B cell (primary cell): ENCODE measurements around the gene PRDM15. TPM values are rescaled to one million over a fixed set of nuclear protein-coding genes. Genes with fewer than 3 reads are reported as not detected.

Experiments used
- ATAC-seq: fragments of 200-7000 bp; cut with Tn5 transposase; one replicate; pipeline ENCODE4 v1.10.0; 2021; ENCODE audit warnings: low read depth, mild to moderate bottlenecking, moderate number of reproducible peaks, moderate library complexity
- CTCF ChIA-PET: fragments of 350-600 bp; sonication (Branson Sonifier 250); formaldehyde crosslinking; loops from one replicate; lab custom pipeline; 2021; ENCODE audit warnings: antibody characterized with exemption, inconsistent platforms; lab: Charles Lee
- POLR2A ChIA-PET: fragments of 350-600 bp; sonication (Branson Sonifier 250); formaldehyde crosslinking; loops from one replicate; lab custom pipeline; 2021; ENCODE audit warnings: antibody characterized with exemption; lab: Charles Lee
- DNase-seq: peaks from one replicate; pipeline ENCODE4 v3.0.0; 2013
- H2AFZ ChIP-seq: 2 replicates; pipeline ENCODE4 v1.6.1; 2012; ENCODE audit warnings: mild to moderate bottlenecking, low read depth, low read length; ENCODE audit not compliant: insufficient read depth, poor library complexity, severe bottlenecking
- H3K27ac ChIP-seq, 2 donors: 1 replicate in 1 of 2; 2 replicates in 1 of 2; pipeline ENCODE4 v1.5.1; 2012 to 2013; ENCODE audit warnings: low read length in 2 of 2, mild to moderate bottlenecking in 2 of 2, moderate library complexity in 1 of 2
- H3K27me3 ChIP-seq, 4 experiments: fragments of 200-600 bp in 1 of 4; sonication (generic) in 1 of 4; replicated peaks in 1 of 4; 1 replicate in 2 of 4; 2 replicates in 2 of 4; pipeline versions ENCODE4 v1.6.1 to v1.7.0; 2013 to 2016; ENCODE audit warnings: low read length in 3 of 4, mild to moderate bottlenecking in 2 of 4, mixed read lengths in 1 of 4, moderate library complexity in 1 of 4; ENCODE audit not compliant: insufficient read depth in 4 of 4, control insufficient read depth in 3 of 4; ENCODE audit errors: control extremely low read depth in 1 of 4
- H3K36me3 ChIP-seq, 2 experiments: replicated peaks in 1 of 2; 1 replicate in 1 of 2; 2 replicates in 1 of 2; pipeline versions ENCODE4 v1.6.1 to v1.7.1; 2013; ENCODE audit warnings: low read length in 1 of 2; ENCODE audit not compliant: insufficient read depth in 2 of 2, control insufficient read depth in 1 of 2; ENCODE audit errors: control extremely low read depth in 1 of 2, extremely low read depth in 1 of 2
- H3K4me1 ChIP-seq, 2 donors: fragments of 200-600 bp in 1 of 2; sonication (generic) in 1 of 2; 1 replicate in 1 of 2; 2 replicates in 1 of 2; pipeline versions ENCODE4 v1.5.1 to v1.6.1; 2013 to 2017; ENCODE audit warnings: low read length in 2 of 2; ENCODE audit not compliant: control insufficient read depth in 2 of 2, insufficient read depth in 2 of 2
- H3K4me2 ChIP-seq: replicated peaks from 2 replicates; pipeline ENCODE3; 2012; ENCODE audit warnings: mild to moderate bottlenecking, low read depth, low read length; ENCODE audit not compliant: poor library complexity, severe bottlenecking
- H3K4me3 ChIP-seq, 5 experiments: fragments of 200-600 bp in 1 of 5; sonication (generic) in 1 of 5; 1 replicate in 3 of 5; 2 replicates in 2 of 5; pipeline versions ENCODE4 v1.5.1 to v1.7.0; 2011 to 2016; ENCODE audit warnings: low read length in 4 of 5, mild to moderate bottlenecking in 4 of 5, low read depth in 2 of 5, control low read depth in 1 of 5, moderate library complexity in 1 of 5; ENCODE audit not compliant: insufficient read depth in 1 of 5; ENCODE audit errors: control extremely low read depth in 1 of 5, extremely low read depth in 1 of 5
- H3K79me2 ChIP-seq: fragments of 200-600 bp; sonication (generic); one replicate; pipeline ENCODE4 v1.6.0; 2016; ENCODE audit warnings: low read length; ENCODE audit not compliant: control insufficient read depth, insufficient read depth
- H3K9ac ChIP-seq: fragments of 200-600 bp; sonication (generic); 2 replicates; pipeline ENCODE4 v1.6.1; 2017; ENCODE audit warnings: mild to moderate bottlenecking, low read length, moderate library complexity
- H3K9me3 ChIP-seq, 3 donors: one replicate each; pipeline versions ENCODE4 v1.6.1 to v1.7.1; 2013; ENCODE audit warnings: low read length in 2 of 3; ENCODE audit not compliant: control insufficient read depth in 2 of 3, insufficient read depth in 1 of 3; ENCODE audit errors: control extremely low read depth in 1 of 3
- H4K20me1 ChIP-seq: 2 replicates; pipeline ENCODE4 v1.6.0; 2012; ENCODE audit warnings: mild to moderate bottlenecking, low read length; ENCODE audit not compliant: insufficient read depth, control insufficient read depth, poor library complexity, severe bottlenecking
- H3K27ac Mint-ChIP-seq: one replicate; pipeline ENCODE4 v1.8.0; 2021; ENCODE audit warnings: mixed read lengths
- H3K27me3 Mint-ChIP-seq: one replicate; pipeline ENCODE4 v1.8.0; 2021; ENCODE audit warnings: mixed read lengths
- H3K4me1 Mint-ChIP-seq: one replicate; pipeline ENCODE4 v1.8.0; 2021; ENCODE audit warnings: mixed read lengths
- H3K4me3 Mint-ChIP-seq: one replicate; pipeline ENCODE4 v1.8.0; 2021; ENCODE audit warnings: mixed read lengths
- H3K9me3 Mint-ChIP-seq: one replicate; pipeline ENCODE4 v1.8.0; 2022; ENCODE audit warnings: mixed read lengths; ENCODE audit not compliant: insufficient read depth
- EZH2 ChIP-seq: IDR thresholded peaks from 2 replicates; pipeline ENCODE4 v1.6.1; 2012; ENCODE audit warnings: borderline replicate concordance, low read depth, mild to moderate bottlenecking, moderate library complexity, low read length; ENCODE audit not compliant: insufficient read depth, poor library complexity, severe bottlenecking
- WGBS: methylation state at CpG from one replicate; pipeline ENCODE4 v1.1.5; 2013; ENCODE audit warnings: missing lambda C conversion rate; ENCODE audit not compliant: insufficient coverage; 5-methylcytosine and 5-hydroxymethylcytosine counted together
- intact Hi-C: fragments of 100-400 bp; cut with micrococcal nuclease; formaldehyde crosslinking; loops from one replicate; pipeline ENCODE4 v1.10.0; 2022
- polyA plus RNA-seq: library from polyadenylated mRNA; depleted of rRNA; stranded (reverse); fragments of >200 nt; gene quantifications from 2 replicates; pipeline ENCODE4 v1.2.3, GENCODE V29; 2012
- total RNA-seq, 2 donors: library from RNA; stranded (reverse); fragments of 120-200 nt in 1 of 2; gene quantifications; 1 replicate in 1 of 2; 2 replicates in 1 of 2; pipeline versions ENCODE4 v1.2.3 to v1.2.4, GENCODE V29; 2013 to 2022
- TF ChIP-seq, protein P1 (sequence below): fragments of 200-600 bp; IDR thresholded peaks from one replicate; pipeline ENCODE4 v1.8.0; 2022; ENCODE audit warnings: antibody characterized with exemption, mild to moderate bottlenecking

The PRDM15 gene
- total and polyA plus RNA-seq, 2 donors (not counting 1 experiment from before 2014, with no cell fraction given), result 21.3 to 29.2 TPM

- Histone ChIP-seq H3K4me2 (no peak overlapping the region), H3K79me2 (no peaks in the 10 kb centered on the region), H3K9me3 (no peaks in the 10 kb centered on the region), H3K27ac (no peak overlapping the region), H2AFZ (no peak overlapping the region), H4K20me1 (no peaks in the 10 kb centered on the region), H3K27me3 (no peaks in the 10 kb centered on the region), H3K4me1 (peaks cover 0 to 1% of the 10 kb centered on the region in 2 donors), H3K36me3 (peaks cover 0 to 28% of the 10 kb centered on the region in 2 experiments), H3K4me3 (no peak overlapping the region), H3K9ac (no peak overlapping the region)
- H3K9me3 Mint-ChIP-seq, result no peaks in the 10 kb centered on the region
- no peaks in the 10 kb centered on the region for H3K27me3 Mint-ChIP-seq
- DNase-seq (no peak), ATAC-seq (no peak)
- intact Hi-C loops, result no loop called here
- CTCF ChIA-PET, result no interaction called here
- WGBS, result 93% methylated on average over 31 of the region's 32 CpGs
- H3K4me1 Mint-ChIP-seq, result peaks cover 4% of the 10 kb centered on the region
- POLR2A ChIA-PET, result no interaction called here
- TF ChIP-seq, protein P1, sequence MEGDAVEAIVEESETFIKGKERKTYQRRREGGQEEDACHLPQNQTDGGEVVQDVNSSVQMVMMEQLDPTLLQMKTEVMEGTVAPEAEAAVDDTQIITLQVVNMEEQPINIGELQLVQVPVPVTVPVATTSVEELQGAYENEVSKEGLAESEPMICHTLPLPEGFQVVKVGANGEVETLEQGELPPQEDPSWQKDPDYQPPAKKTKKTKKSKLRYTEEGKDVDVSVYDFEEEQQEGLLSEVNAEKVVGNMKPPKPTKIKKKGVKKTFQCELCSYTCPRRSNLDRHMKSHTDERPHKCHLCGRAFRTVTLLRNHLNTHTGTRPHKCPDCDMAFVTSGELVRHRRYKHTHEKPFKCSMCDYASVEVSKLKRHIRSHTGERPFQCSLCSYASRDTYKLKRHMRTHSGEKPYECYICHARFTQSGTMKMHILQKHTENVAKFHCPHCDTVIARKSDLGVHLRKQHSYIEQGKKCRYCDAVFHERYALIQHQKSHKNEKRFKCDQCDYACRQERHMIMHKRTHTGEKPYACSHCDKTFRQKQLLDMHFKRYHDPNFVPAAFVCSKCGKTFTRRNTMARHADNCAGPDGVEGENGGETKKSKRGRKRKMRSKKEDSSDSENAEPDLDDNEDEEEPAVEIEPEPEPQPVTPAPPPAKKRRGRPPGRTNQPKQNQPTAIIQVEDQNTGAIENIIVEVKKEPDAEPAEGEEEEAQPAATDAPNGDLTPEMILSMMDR, result no peak
- TF ChIP-seq EZH2, result no peak
- no peak overlapping the region for H3K4me3 Mint-ChIP-seq
- H3K27ac Mint-ChIP-seq, result no peak overlapping the region
These were observed 57.2 kb downstream of the PRDM15 start for GRCh38 chr21:41821756-41822431.

DNA sequence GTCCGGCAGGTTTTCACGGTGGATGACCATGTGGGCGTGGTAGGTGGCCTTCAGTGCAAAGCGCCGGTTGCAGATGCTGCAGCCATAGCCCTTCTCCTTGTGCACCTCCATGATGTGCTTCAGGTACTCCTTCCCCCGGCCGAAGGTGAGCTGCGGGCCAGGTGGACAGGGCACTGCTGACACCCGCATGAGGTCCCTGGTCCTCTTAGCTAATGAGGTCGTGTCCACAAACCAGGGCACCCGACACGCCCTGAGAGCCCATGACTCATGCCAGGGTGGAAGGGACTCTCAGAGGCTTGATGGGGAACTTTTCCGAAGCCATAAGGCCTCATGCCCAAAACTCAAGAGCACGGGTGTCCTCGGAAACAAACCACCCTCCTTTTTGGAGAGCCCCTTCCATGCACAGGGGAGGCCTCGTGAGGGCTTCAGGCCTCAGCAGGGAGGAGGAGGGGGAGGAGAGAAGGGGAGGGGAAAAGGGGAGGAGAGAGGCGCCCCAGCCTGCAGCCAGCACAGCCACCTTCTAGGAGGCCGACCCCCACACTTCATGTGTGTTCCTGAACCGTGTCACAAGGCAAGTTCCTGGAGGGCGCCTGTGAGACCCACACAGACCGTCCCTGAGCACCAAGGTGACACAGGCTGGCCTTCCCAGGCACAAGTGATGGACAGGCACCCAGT is 57.9 kb downstream of the PRDM15 start:
- Histone ChIP-seq H3K36me3 (peaks cover 0 to 22% of the 10 kb centered on the region in 2 experiments), H3K4me3 (no peak overlapping the region), H3K27ac (no peak overlapping the region), H3K4me1 (peaks cover 0 to 5% of the 10 kb centered on the region in 2 donors), H3K9me3 (no peaks in the 10 kb centered on the region), H4K20me1 (no peaks in the 10 kb centered on the region), H3K4me2 (no peak overlapping the region), H3K27me3 (no peaks in the 10 kb centered on the region), H3K79me2 (no peaks in the 10 kb centered on the region), H2AFZ (no peak overlapping the region), H3K9ac (no peak overlapping the region)
- Mint-ChIP-seq H3K27ac (no peak overlapping the region), H3K4me3 (no peak overlapping the region), H3K27me3 (no peaks in the 10 kb centered on the region), H3K9me3 (no peaks in the 10 kb centered on the region), H3K4me1 (peaks cover 8% of the 10 kb centered on the region)
- no peak for DNase-seq
- 98% methylated on average over 17 of the region's 21 CpGs for WGBS
- ATAC-seq, result no peak
- intact Hi-C loops, result no loop called here
- CTCF ChIA-PET, result no interaction called here
- POLR2A ChIA-PET, result no interaction called here
- TF ChIP-seq, protein P1, result no peak
- TF ChIP-seq EZH2, result no peak
